C1 segment of cervical spinal cord (tissue), 14 donors: ENCODE measurements around the gene TAS1R3.

Source experiments
- DNase-seq, 14 donors: peaks; one replicate each; lab custom pipeline; 2025; lab: John Stamatoyannopoulos, UW

The TAS1R3 gene

DNA sequence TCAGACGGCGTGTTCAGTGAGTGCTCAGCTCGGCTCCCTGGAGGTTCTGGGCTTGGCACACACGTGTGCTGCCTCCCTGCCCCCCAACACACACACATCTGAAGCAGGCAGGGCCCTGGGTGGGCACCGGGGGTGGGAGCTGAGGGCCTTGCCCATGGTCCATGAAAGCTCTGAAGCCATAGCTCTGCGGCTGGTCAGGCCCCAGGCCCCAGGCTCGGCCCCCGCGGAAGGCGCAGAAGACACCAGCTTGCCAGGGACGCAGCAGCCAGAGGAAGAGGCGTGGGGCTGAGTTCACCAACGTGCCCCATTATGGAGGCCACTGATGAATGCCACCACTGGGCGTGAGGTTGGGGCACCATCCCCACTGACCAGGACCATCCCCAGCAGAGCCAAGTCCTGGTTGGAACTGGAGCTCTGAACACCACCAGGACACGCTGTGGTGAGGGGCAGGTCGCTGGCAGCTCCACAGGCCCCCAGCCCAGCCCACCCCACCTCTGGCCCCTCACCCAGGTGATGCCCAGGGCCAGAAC, 39.8 kb downstream of the TAS1R3 start:
- DNase-seq, result no peak

DNA sequence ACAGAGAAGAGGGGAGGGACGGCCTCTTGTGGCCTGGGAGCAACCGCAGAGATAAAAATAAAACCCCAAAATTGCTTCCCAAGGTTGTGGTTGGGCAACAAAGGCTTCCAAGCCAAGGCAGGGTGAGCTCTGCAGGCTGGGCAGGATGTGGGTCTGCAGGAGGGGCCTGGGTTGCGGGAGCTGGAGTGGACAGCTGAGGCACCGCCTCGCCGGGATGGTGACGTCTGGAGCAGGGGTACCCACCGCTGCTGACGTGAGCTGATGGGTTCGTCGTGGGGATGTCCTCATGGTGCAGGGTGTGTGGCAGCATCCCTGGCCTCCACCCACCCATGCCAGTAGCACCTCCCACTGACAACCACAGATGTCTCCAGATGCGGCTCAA, 40.3 kb downstream of the TAS1R3 start:
- no peak for DNase-seq

- DNase-seq, result peak in 5 of 14 donors; percentile 15 to 49 (median 20)
Measured at GRCh38 chr1:1371746-1372711, 40.9 kb downstream of the TAS1R3 start.

- DNase-seq, result no peak
Measured at GRCh38 chr1:1373051-1373814, 42.2 kb downstream of the TAS1R3 start.

DNA sequence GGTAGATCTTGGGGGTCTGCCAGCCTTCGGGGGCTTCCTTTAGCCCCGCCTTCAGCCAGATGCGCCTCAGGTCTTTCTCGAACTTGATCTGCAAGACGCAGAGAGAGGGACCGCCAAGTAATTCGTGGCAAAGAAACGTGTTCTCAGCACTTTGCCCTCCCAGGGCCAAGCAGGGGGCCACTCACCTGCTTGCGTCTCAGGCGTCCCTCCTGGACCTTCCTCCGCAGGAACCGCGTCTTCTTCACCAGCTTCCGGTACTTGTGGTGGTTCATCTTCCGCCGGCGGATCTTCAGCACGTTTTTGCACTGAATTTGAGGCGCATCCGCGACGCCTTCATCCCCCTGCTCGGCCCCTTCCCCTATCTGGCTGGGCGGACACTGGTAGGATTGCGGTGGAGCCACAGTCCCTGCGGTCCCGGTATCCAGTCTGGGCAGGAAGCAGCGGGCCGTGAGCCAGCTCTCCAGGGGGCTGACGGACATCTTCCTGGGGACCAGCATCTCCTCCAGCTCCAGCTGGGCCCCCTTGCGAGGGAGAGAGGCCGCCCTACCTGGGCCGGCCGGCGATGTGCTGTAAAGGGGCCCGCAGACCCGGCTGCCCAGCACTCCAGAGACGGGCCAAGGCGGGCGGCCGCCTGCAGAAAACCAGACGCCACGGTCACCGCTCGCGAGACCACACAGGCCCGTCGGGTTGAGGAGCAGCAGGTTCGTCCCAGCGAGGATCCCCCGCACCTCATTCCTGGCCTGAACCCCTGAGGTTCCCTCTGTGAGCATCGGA, 42.9 kb downstream of the TAS1R3 start:
- no peak for DNase-seq

DNA sequence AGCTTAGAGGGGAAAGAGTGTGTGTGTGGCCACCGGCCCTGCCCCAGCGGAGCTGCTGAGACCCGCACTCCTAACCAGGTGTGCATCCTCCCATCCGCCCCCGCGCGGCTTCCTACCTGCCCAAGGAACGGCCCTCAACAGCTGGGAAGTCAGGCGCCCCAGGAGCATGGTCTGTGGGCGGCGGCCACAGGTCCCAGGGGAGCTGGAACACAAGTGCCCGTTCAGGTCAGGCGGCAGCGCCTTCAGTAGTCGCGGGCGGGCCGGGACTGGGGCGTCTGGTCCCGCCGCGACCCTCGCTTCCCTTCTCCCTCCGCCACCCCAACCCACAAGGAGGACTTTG, 43.5 kb downstream of the TAS1R3 start:
- no peak for DNase-seq

DNA sequence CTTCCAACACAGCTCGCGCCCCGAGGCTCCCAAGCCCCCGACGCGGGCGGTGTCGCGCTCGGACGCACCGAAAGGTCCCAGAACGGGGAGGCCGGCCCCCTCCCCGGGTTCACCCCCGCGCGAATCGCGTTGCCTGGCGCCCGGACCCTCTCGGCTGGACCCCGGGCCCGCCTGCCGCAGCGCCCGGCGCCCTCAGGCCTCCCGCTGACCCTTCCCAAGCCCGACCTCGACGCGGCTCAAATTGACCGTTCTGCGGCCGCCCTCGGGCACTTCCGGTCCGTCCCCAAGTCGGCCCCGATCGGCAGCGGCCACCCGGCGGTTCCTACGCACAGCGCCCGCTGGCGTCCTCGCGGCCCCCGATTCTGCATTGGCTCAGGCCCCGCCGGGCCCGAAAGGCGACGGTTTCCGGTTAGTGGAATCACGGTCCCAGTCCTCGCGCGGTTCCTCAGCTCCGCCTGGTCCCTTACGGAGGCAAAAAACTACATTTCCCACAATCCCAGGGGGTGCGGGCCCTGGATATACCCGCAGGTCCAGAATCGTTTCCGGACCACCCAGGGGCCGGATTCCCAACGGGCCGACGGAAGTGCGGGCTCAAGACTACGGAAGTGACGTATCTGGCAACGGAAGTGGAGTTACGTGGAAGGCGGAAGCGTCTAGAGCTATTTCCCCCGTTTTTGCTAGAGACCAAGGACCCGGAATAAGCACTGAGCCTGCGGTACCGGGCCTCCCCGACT, 44.0 kb downstream of the TAS1R3 start, which contains the start of gene AURKAIP1:
TSS of gene AURKAIP1 (minus strand) at position 279 of the 734 bp plus-strand sequence. CDS start 451 bp downstream, outside the sequence.
- DNase-seq, result peak; percentile 72 to 99 (median 97)

GRCh38 chr1:1376551-1377226, 45.6 kb downstream of the TAS1R3 start:
- no peak for DNase-seq

DNA sequence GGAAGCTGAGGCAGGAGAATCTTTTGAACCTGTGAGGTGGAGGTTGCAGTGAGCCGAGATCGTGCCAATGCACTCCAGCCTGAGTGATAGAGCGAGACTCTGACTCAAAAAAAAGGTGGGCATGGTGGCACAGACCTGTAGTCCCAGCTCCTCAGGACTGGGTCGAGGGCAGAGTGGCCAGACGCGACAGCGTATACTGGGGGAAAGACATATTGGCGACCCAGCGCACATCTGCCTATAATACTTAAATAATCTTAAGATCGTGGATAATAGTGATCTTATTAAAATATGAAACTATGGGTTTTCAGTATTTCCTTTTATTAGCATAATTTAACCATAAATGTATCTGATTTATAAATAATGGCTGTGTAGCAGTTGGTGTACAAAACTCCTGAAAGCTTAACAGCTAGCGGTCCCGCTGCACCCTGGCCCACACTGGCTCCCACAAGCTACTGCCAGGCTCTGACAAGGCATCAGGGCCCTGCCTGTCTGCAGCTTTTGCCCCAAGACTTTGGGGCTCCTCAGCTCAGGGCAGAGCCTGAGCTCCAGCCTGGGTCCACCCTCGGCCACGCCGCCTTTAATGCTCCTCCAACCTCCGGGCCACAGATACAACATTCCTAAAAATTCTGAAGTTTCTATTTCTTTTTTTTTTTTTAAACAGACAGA, 46.6 kb downstream of the TAS1R3 start:
- DNase-seq, result no peak

DNA sequence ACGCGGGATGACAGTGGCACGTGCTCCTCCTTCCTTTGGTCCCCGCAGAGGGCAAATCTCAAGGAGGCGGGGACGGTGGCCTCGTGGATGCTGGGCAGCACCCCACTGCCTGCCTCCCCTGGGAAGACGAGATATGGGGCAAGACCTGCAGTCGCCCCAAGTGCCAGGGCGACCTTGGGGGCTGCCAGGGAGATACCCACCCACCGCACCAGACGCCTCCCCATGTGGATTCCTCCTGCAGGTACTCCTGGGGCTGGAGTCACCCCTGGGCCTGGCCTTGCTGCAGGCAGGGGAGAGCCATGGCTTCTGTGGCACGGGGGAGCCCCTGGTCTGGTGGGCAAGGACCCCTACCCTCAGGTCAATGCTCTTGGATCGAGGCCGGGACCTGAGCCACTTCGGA, 49.8 kb downstream of the TAS1R3 start:
- DNase-seq, result no peak

GRCh38 chr1:1381294-1381693, 50.2 kb downstream of the TAS1R3 start:
- no peak for DNase-seq
